ENCODE results near the gene CLDN17.

Gene CLDN17

DNA sequence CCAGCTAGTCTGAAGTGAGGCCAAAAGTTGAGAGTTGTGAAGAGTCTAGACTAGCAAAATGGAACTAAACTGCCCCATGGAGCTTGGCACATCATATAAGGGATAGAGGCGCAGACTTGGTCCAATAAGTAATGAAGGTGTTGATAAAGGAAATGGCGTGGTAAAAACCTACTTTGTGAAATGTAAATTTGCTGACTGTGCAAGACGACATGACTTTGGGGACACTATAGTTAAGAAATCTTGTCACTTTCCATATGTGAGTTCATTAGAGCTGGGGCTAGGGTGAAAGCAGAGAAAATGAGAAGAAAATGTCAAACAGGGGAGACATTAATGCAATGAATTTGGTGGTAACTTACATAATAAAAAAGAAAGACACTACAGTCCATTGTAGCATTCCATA is 50.1 kb downstream of the CLDN17 start:
- DNase-seq, result no peak

Measured in activated CD4-positive, alpha-beta T cell treated with anti-CD3 and anti-CD28 coated beads for 48 hours (primary cell).